Measurements from ENCODE around the gene ARHGEF40.
A peak's percentile ranks its signal among the peaks of the same experiment; 100 is the strongest.

The ARHGEF40 gene

DNA sequence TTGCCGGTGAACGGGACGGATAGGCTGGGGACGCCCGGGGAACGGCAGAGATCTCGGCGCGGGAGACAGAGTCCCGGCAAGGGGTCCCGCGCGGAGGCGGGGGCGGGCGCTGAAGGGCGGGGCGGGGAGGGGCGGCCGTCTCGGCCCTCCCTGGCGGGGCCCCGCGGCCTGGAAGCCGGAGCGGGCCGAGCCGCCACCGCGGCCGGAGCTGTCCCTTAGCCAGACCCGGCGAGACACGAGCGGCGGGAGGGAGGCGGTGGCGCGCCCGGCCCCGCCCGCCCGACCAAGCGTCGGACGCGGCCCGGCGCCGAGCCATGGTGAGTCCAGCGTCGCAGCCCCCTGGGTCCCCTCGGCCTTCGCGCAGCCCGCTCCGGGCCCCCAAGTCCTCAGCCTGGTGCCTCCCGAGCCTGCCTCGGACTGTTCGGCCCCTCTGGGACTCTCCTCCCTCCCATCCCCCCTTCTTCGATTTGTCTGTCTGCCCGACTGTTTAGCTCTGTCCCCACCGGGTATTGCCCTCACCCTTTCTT, at the start of gene ARHGEF40:
Gene ARHGEF40, plus strand, starts transcription at position 222 of the 527 bp plus-strand sequence. Its CDS starts 93 bp downstream, at position 315.
- no peak for DNase-seq

DNA sequence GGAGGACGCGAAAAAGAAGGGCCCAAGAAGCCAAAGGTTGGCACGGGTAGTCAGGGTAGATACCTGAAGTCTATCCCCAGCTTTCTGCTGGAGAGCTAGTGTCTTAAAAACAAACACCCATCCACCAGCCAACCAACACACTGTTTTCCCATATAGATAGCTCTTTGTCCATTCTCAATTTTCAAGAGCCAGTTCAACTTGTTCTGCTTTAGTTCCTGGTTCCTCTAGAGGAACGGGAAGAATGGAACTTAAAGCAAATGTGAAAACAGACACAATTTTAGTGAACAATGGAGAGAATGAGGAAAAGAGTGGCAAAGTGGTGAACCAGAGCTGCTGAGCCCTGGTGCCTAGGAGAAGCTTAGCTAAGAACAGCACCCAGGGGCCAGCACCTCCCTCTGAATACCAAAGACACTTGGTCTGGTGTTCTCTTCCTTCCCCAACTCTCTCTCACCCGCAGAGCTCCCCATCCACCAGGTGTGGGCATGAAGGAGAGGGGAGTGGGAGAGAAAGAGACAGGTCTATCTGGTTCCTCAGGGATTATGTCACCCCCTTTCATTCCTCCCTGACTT, 49.0 kb upstream of the ARHGEF40 start:
- DNase-seq: no peak

DNA sequence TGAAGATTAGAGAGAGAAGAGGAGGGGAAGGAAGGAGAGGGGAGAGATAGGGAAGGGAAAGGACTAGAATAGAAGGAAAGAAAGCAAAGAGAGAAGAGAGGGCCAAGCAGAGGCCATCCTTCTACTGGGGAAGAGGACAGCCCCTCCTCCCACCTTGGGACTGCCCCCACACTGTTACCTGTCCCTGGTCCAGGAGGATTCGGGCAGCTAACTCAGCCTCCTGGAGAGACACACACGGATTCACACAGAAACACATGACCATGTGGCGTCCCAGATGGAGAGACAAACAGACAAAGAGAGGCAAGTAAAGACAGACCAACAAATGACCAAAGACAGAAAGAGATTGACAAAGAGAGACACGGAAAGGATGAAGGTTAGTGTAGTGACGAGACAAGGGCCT, 47.4 kb upstream of the ARHGEF40 start:
- DNase-seq: no peak

DNA sequence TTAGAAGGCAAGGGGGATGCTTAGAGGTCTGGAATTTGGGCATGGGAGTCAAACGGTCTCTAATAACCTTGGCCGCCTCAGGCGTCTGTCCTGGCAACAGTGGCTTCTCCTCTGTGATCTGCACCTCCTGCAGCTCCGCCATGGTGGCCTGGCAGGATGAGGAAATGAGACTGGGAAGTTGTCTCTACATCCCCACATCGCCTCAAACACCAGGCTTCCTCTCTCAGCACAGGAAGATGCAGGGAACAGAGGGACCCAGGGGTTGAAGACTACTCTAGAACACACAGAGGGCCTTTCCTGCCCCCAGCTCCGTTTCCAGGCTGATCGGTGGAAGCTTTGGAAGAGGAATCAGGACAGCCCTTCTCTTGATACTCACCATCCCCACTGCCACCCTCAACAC, 46.9 kb upstream of the ARHGEF40 start:
- DNase-seq: no peak

DNA sequence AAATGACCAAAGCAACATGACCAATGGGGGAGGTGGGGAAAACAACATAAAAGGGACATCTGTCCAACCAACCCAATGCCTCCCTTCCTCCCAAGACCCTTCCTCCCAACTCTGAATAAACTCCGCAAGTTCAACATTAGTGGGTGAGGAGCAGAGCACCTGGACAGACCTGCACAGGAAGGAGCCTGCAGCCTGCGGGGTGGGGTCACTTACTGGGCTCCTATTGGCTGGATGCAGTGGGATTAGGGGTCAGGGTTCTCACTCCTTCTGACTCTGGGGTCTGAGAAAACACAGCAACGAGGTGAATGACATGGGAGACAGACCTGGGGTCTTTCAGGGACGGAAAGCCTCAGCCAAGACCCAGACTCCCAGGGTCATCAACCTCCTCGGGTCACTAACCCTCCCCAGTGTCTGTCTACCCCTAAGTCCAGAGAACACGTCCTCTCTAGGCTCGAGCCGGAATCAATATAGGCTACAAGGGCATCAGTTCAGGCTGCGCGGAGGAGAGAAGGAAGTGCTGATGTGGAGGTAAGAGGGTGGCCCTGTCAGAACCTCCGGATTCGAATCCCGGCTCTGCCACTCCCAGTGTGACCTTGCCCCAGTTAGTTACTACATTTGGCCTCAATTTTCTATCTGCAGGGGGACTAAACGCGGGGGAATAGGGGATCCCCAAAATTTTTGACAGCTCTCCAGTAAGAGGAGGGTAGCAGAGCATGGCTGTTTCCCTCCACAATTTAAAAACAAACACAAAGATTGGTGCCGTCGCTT, 46.1 kb upstream of the ARHGEF40 start:
- DNase-seq: no peak

DNA sequence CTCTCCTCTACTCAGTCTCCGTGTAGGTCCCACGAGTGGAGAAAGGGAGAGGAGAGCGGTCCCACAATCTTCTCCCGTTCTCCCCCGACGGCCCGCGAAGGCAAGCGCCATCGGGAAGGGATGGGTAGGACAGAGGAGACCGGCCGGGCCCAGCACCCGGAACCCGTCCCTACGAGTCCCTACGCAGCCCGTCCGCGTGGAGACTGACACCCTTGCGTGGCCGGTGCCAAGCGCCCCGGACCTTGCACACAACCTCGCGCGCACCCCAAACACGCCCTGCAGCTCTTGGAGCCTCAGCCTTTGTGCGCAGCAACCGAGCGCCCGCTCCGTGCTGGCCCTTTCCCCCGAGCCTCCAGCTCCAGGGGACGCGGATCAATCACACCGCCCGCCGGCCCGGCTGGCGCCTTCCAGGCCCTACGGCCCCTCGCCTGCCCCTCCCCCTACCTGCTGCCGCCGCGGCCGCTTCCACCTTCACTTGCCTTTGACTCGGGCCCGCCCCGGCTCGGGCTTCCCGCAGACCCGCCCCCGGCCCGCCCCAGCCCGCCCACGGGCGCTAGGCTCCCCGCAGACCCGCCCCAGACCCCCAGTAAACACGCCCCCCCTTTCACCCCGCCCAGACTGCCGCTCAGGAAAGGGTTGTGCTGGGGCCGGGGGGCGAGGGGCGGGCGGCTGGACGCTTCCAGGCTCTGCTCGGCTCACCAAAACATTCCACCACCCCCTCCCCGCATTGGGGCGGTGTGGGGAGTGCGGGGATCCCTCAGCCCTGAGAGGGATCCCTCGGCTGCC, 45.3 kb upstream of the ARHGEF40 start, which contains the start of gene NDRG2:
Gene NDRG2, minus strand, starts transcription at position 477 of the 786 bp plus-strand sequence. CDS start 1,746 bp downstream, outside the sequence.
- DNase-seq: peak; percentile 4

DNA sequence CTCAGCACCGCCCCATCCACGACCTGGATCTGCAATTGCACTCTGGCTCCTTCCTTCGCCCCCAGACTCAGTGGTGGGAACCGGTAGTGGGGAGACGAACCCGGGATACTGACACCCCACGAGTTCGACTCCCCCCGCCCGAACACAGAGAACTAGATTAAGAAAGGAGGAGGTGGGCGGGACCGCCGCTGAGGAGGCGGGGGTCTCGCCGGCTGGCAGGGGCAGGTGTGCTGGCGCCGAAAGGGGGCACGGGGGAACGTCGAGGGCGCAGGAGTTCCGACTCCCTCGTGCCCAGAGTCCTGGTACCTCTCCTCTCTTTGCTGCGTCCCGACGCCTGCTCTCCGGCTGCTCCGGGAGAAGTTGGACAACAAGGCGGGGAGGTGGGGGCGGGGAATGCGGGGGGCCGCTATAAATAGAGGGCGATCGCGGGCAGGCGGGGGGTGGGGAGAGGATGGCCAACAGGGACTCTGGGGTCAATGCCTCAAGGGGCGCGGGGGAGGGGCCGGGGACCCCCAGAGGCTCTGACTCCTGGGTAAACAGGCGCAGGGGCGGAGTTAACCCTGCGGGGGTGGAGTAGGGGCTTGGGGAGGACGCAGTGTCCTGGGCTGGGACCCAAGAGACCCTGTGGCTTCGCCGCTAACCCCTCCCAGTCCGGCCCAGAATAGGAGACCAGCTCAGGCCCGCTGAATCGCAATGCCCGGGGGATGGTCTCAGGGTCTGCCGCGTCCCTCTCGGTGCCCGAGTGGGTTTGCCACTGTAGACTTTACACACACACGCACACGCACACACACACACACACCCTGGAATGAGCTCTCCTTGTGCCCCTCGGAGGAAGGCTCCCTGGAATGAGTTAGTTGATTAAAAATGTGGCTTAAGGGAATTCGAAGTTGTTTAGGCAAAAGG, 44.5 kb upstream of the ARHGEF40 start:
- DNase-seq: no peak

DNA sequence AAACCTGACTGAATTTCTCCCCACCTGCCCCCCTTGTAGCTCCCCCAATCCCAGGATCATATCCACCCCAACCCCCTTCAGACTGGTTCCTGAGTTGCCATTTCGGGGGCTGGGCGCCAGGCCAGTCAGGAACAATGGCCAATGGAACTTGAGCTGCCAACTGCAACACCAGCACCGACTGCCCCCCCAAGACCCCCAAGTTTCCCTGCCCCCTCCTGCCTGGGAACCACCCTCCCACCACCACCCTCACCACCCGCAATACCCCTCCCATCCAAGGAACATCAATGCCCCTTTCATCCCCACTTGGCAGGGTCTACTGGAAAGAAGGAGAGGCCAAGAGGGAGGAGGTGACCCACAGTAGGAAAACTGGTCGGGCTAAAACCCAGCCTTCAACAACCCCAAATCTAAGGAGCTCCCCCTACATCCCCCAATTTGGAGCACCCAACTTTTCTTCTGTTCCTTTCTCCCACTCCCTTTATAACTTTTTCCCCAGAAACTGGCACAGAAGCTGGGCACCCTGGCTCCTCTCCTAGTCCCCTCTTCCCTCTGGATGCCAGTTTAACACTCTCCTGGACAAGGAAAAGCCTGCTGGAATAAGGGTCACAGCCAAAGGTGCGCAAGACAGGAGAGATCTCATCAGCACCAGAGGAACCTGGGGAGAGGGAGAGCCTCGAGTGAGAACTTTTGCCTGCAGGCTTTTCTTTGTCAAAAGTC, 43.7 kb upstream of the ARHGEF40 start:
- no peak for DNase-seq

DNA sequence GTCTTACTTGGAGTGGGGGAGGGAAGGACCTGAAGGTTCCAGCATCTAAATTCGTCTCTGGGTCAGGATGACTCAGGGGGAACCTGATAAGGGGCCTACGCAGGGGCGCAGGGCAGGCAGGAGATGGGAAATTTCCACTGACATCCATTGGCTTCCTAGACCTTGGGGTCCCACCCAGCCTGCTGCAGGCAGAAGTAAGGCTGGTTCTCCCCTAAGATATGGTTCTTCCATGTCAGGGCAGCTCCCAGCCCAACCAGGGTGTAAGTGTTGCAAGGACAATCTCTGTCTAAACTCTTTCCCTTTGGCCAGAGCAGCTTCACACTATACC, 43.2 kb upstream of the ARHGEF40 start:
- DNase-seq: no peak

DNA sequence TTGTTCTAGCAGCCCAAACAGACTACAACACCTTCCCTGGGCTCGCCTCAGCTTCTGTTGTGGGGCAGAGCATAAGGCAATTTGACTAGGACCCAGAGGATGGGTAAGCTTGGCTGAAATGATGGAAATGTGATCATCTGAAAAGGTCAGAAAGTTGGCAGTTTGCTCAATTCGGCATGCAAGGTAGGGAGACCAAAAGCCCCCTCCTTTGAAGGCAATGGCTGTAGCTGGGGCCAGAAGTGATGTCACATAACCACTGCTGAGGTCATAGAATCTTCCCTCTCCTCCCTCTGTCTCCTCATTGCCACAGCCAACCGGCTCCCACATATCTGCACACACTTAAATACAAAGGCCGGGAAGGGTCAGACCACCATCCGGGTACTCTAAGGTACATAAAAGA, 40.2 kb upstream of the ARHGEF40 start, which contains the start of gene TPPP2:
Gene TPPP2, plus strand, starts transcription at position 301 of the 400 bp plus-strand sequence. CDS start 365 bp downstream, outside the sequence.
- no peak for DNase-seq

DNA sequence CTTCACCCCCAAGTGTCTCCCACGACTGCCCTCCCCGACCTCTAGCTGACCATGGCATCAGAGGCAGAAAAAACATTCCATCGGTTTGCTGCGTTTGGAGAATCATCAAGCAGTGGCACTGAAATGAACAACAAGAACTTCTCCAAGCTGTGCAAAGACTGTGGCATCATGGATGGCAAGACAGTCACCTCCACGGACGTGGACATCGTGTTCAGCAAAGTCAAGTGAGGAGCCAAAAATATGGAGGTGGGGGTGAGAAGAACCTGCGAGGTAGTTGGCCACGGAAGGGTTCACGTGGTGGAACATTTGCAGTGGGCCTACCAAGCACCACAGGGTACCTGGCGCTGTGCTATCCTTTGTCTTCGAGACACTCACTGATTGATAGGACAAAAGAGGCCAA, 39.6 kb upstream of the ARHGEF40 start:
- no peak for DNase-seq

DNA sequence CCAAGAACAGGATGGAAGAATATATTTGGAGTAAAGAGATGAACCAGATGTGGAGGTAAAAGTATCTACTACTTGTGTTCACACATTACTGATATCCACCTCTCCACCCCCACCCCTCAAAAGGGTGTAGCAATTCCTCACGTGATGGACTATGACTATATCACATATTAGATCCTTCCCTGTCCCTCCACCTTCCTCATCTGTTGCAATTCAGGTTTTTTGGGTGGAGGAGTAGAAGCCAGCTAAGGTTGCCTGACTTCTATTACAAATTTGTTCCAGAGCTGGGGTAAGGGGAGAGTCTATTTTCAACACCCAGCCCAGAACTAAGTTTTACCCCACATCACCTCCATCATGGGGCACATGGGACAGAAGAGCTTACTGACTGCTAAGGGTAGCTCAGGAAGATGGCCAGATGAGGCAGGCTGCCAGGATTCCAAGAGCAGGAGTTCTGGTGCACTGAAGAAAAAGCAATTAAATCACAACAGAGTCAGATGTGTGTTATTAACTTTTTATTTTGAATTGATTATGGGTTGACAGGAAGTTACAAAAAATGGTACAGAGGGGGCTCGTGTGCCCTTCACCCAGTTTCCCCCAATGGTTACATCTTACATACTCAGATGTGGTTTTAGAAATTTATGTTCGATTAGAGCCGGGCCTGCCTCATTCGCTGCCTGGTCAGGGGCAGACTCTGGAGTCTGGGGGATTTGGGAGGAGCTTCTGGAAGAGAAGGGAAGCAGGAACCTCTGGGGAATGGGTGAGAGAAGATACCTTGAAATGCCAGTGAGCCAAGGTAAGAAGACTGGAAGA, 37.6 kb upstream of the ARHGEF40 start:
- DNase-seq: no peak

DNA sequence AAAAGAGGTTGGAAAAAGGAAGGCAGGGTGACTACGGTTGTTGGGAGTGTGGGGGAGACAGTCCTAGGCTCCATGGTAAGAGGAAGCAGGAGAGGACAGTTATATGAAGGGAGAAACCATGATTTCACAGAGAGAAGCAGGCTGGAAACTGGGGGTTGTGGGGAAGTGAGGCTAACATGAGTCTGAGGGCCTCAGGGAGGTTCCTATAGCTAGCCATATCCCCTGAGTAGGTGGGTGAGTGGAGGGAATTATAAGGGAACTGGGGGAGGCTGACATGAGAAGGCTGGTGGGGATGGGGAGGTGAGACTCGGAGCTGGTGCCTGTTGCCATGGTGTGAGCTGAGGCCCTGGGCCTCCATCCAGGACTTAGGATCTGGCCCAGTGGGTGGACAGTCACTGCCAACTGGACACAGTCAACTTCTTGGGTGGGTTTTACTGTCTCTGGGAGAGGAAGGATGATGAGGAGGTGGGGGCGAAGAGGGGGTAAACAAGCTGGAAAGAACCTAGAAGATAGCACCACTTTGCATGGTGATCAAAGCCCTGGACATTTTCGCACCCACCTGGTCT, 36.9 kb upstream of the ARHGEF40 start:
- no peak for DNase-seq

DNA sequence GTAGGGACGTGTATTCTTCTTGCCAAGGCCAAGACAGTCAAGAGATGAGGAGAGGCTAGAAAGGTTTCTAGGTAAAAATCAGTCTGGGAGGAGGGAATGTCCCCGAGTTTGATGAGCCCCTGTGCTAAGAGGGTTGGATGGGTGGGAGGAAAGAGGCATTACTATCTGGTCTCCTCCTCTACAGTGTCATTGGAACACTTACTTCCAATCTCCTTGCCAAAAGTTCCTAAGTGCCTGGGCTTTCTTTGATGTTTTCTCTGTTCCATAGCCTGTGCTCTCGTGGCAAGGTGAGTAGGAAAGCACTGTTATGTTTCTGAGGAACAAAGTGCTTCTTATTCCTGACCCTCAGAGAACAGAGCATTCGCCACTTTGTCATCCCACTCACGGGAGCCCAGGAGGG, 35.4 kb upstream of the ARHGEF40 start, which contains the start of gene RNASE13:
Gene RNASE13, minus strand, starts transcription at position 101 of the 400 bp plus-strand sequence. CDS start 519 bp downstream, outside the sequence.
- DNase-seq: no peak

DNA sequence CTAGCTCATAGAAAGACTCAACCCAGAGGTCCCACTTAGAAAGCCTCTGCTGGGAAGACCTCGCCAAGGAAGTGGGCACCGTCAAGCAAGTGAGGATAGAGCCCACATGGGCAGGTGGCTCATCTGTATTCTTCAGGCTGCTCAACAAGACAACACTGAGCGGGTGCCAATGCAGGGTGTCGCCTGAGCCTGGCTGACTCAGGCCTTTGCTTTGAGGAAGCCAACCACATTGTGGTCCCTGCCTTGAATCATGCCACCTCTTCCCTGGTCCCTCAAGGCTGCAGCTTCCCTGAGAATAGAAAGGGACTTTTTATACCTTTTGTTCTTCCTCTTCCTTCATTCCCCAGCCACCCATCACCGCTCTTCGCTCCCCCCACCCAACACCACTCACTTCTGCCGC, 33.4 kb upstream of the ARHGEF40 start:
- no peak for DNase-seq

DNA sequence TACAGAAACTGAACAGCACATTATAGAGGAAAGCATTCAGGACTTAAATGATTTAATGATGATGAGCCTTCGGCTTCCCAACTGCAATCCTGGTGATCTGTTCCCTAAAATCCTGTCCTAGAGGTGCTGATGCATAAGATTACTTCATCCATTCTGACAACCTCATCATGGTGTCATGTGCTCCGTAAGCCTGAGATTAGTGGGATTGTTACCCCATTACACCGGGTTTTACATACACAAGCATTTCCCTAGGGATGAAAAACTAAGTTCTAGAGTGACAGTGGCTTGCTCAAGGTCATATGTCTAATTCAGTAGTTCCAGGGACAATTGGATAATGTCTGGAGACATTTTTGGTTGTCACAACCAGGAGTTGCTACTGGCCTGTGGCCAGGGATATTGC, 32.9 kb upstream of the ARHGEF40 start:
- no peak for DNase-seq

DNA sequence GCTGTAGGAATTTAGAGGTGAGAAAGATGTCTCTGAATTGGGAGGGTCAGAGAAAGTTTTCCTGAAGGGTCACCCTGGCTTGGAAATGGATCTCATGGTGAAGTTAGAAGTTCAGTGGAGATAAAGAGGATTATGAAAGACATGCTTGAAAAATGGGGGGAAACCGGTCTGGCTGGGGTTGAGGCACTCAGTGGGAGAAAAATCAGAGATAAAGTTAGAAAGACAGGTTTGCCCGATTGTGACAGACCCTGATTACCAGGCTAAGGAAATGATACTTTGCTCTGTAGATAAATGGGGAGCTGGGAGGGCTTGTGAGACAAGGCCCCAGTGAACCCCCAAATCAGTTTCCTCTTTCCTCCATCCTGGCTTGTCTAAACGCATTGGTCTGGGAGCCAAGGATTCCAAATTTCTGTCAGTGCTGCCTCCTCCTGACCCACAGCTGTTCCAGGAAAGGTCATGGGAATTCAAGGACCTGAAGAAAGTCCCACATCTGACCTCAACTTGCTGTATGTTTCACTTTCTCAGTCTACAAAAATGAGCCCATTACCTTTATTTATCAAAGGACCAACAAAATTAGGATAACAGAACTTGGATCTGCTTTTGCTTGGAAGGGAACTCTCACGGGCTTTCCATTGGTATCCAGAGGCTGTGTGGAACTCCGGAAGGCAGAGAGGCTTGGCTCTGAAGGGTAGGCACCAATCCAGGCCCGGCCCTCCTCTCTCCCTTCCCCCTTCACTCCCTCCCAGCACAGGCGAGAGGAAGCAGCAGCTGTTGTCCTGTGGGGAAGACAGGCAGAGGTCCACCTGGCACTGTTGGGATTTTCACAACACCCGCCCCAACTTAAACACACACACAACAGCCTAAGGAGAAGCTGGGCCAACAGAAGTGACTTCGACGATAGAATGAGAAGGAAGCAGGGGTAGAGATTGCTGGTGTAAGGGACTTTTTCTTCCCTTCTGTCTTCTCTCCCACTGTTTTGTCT, 31.4 kb upstream of the ARHGEF40 start:
- peak; percentile 36 for DNase-seq

DNA sequence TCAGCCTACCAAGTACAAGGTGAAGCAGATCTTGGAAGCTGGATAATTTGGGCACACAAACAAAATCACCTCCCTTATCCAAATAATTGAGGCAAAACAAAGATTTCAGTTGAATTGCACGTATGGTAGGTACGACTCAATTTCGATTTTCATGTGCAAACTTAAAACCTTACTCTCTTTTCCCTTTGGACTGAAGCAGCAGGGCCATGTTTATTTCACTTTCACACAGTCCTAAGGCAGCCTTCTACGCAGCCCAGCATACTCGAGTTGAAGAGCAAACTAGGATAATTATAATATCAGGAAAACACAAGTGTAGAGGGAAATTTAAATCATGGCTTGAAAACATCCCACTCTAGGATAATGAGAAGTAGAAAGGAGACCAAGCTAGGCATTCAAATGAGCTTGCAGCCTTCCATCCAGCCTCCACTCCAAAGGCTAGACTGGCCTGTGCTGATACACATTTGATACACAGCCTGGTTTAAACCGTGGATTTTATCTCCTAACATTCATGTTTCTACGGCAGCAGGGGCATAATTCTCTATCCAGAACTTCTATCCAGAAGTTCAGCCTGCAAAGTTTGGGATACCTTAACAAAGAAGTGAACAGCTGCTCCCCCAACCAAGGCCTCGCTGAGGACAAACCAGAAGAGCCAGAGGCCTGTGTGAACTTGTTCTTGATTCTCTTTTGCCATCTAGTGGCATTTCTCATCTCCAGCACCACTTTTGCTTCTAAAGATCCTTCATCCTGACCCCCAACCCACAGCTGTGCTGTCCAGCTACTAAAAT, 30.3 kb upstream of the ARHGEF40 start:
- peak; percentile 55 for DNase-seq
